CD4-positive, alpha-beta T cell treated with Interleukin-2 at 100 ng/mL for 4 hours (primary cell): ENCODE measurements around the gene LSP1.

Experiments
- DNase-seq: peaks from one replicate; pipeline ENCODE4 v3.0.0-alpha.2; 2020; ENCODE audit warnings: low spot score

Gene LSP1

GRCh38 chr11:1848640-1849430, 4.0 kb upstream of the LSP1 start:
- DNase-seq = no peak

GRCh38 chr11:1851468-1852180, 1.3 kb upstream of the LSP1 start:
- no peak for DNase-seq

GRCh38 chr11:1852271-1852876, 510 bp upstream of the LSP1 start:
- DNase-seq = no peak

- DNase-seq = peak; percentile 31
Measured at GRCh38 chr11:1853376-1854131, 670 bp downstream of the LSP1 start.

GRCh38 chr11:1854132-1854948, 1.5 kb downstream of the LSP1 start:
- no peak for DNase-seq

- DNase-seq = no peak
Measured at GRCh38 chr11:1854949-1855885, 2.3 kb downstream of the LSP1 start.

GRCh38 chr11:1855886-1856265, 3.0 kb downstream of the LSP1 start:
- no peak for DNase-seq

- DNase-seq = no peak
Measured at GRCh38 chr11:1856306-1857005, 3.6 kb downstream of the LSP1 start.

GRCh38 chr11:1857064-1857463, 4.2 kb downstream of the LSP1 start:
- no peak for DNase-seq

GRCh38 chr11:1858154-1858553, 5.3 kb downstream of the LSP1 start:
- no peak for DNase-seq

- no peak for DNase-seq
Measured at GRCh38 chr11:1858576-1858975, 5.7 kb downstream of the LSP1 start.

- no peak for DNase-seq
Measured at GRCh38 chr11:1859004-1859403, 6.1 kb downstream of the LSP1 start.

- DNase-seq = no peak
Measured at GRCh38 chr11:1860108-1860507, 7.2 kb downstream of the LSP1 start.

- no peak for DNase-seq
Measured at GRCh38 chr11:1861435-1862411, 8.8 kb downstream of the LSP1 start.

- DNase-seq = no peak
Measured at GRCh38 chr11:1862588-1863351, 9.9 kb downstream of the LSP1 start.

GRCh38 chr11:1863352-1864216, 10.7 kb downstream of the LSP1 start:
- no peak for DNase-seq

- no peak for DNase-seq
Measured at GRCh38 chr11:1864231-1864630, 11.3 kb downstream of the LSP1 start.
